PC-3 (cell line): ENCODE results near the gene CYP27B1.

Source experiments
- EZH2 ChIP-seq: fragments of 300-600 bp; sonication (generic); IDR thresholded peaks from one replicate; pipeline ENCODE4 v1.6.1; 2017; ENCODE audit warnings: antibody characterized with exemption, mild to moderate bottlenecking, low read length; ENCODE audit not compliant: unreplicated experiment
- EZH2phosphoT487 ChIP-seq: fragments of 300-600 bp; sonication (generic); IDR thresholded peaks from 2 replicates; pipeline ENCODE4 v1.6.1; 2018; ENCODE audit warnings: mild to moderate bottlenecking, antibody characterized with exemption, low read length, borderline replicate concordance
- TF ChIP-seq, protein P1 (sequence below): fragments of 300-600 bp; sonication (generic); conservative IDR thresholded peaks from 2 replicates; pipeline ENCODE4 v1.5.1; 2017; ENCODE audit warnings: antibody characterized with exemption, low read depth, mild to moderate bottlenecking, low read length

DNA sequence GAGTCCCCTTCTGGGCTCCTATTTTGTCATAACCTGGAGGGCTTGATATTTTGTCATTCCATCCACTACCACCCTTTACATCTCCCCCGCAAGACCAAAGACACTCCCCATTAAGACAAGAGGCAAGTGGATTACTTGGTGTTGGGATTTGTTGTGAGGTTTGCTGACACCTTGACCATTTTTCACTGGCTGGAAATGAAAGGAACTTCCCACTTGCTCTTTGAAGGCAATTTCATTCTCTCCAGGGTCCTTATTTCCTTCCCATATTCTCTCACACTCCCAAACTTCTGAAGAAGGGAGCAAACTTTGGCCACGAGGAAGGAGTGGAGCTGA lies 43.3 kb downstream of the CYP27B1 start:
- TF ChIP-seq, protein P1, sequence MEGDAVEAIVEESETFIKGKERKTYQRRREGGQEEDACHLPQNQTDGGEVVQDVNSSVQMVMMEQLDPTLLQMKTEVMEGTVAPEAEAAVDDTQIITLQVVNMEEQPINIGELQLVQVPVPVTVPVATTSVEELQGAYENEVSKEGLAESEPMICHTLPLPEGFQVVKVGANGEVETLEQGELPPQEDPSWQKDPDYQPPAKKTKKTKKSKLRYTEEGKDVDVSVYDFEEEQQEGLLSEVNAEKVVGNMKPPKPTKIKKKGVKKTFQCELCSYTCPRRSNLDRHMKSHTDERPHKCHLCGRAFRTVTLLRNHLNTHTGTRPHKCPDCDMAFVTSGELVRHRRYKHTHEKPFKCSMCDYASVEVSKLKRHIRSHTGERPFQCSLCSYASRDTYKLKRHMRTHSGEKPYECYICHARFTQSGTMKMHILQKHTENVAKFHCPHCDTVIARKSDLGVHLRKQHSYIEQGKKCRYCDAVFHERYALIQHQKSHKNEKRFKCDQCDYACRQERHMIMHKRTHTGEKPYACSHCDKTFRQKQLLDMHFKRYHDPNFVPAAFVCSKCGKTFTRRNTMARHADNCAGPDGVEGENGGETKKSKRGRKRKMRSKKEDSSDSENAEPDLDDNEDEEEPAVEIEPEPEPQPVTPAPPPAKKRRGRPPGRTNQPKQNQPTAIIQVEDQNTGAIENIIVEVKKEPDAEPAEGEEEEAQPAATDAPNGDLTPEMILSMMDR: no peak
- no peak for TF ChIP-seq EZH2
- no peak for TF ChIP-seq EZH2phosphoT487
